DMS79 treated with DMSO at 0.1 percent for 48 hours (cell line): ENCODE results near the gene CRAMP1.

Source experiments
- DNase-seq: peaks from one replicate; lab custom pipeline; 2025; lab: John Stamatoyannopoulos, UW

Gene CRAMP1

DNA sequence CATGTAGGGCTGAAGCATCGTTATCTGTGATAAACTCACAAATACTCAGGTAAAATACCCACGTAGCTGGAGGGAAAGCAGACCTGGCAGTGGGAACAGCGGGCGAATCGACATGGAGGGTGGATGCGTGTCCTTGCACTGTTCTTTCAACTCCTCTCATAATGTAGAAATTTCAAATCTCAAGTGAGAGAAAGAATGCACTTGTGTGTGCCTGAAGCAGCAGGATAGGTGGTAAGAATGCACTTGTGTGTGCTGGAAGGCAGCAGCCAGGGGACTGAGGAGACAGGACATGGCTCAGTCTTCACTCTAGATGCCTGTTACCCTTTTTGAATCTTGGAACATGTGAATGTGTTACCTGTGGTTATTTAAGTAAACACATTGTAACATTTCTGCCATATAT is 10.7 kb upstream of the CRAMP1 start:
- DNase-seq, result no peak

GRCh38 chr16:1602285-1602684 is 9.9 kb upstream of the CRAMP1 start:
- DNase-seq, result no peak

GRCh38 chr16:1606774-1607173 is 5.4 kb upstream of the CRAMP1 start:
- DNase-seq, result no peak

- no peak for DNase-seq
These were observed 4.2 kb upstream of the CRAMP1 start for GRCh38 chr16:1607971-1608370.

GRCh38 chr16:1610071-1610898 is 1.9 kb upstream of the CRAMP1 start:
- DNase-seq, result peak; percentile 62

DNA sequence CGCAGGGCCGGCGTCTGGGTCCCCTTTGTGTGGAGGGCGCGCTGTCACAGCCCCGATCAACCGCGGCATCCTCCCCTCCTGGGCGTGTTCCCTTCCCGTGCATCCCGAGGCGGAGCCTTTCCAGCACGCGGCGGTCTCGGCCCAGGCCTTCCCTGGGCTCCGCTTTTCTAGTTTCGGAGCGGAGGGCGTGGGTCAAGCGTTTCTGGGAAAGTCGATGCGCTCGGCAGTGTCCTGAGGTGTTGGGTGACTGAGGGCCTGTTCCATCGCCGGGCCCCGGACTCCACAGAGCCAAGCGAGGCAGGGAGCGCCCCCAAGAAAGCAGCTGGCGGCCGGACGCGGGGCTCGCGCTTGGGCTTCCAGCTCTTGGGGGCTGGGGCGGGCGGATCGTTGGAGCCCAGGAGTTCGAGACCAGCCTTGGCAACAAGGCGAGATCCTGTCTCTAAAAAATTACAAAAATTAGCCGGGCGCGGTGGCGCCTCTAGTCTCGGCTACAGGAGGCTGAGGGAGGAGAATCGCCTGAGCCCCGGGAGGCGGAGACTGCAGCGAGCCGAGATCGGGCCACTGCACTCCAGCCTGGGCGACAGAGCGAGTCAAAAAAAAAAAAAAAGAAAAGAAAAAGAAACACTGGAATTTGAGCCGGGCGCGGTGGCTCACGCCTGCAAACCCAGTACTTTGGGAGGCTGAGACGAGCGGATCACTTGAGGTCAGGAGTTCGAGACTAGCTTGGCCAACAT is 1.1 kb upstream of the CRAMP1 start:
- no peak for DNase-seq

DNA sequence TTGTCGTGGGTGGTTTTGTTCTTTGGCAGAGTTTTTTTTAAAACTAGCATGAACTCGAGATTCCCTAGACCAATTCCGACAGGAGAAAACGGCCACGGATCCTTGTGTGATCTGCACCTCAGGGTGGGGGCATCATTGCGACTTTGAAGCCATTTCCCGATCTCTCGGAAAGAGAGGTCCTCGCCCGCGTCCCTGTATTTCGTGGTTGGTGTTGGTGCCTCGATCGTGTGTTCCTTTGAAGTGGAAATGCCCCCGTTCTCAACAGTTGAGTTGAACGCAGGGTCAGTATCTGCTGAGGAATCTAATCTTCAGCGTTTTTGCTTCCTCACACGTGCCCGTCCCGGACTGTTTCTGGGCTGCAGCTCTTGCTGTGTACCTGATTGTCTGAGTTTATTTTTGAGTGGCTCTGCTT is 1.1 kb downstream of the CRAMP1 start:
- DNase-seq, result no peak

- DNase-seq, result no peak
These were observed 1.7 kb downstream of the CRAMP1 start for GRCh38 chr16:1613728-1614455.

DNA sequence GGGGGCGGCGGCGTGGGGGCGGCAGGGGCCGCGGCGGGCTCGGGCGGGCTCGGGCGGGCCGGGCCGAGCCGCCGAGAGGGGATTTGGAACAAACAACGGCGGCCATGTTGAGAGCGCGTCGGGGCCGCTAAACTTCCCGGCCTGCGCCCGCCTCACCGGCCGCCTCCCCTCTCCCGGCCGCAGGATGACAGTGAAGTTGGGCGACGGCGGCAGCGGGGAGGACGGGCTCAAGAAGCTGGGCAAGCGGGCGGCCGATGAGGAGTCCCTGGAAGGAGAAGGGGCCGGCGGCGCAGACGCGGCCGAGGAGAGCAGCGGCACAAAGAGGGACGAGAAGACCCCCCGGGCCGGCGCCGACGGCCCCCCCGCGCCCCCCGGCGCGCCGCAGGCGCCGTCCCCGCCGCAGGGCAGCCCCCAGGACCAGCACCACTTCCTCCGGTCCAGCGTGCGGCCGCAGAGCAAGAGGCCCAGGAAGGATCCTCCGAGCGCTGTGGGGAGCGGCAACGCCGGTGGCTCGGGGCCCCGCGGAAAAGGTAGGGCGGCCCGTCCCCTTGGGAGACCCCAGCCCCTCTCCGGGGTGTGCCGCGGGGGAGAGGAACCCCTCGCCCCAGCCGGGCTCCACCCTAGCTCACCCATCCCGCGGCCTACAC is 2.4 kb downstream of the CRAMP1 start:
- no peak for DNase-seq

DNA sequence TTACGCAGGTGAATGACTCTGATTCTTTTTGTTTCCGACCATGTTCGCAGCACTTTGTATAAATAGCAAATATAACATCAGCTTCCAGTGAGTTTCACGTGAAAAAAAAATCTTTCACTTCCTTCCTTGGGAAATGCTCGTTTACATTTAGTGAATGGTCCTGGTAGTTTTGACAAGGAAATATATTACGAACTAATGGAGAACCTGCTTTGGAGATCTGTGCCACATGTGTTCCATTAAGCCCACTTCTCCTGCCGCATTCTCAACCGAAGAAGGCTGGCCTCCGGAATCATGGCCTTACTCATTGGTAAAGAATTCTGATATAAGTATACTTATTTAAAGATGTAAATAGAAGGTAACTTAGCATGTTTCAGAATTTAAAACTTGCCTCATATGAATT is 3.6 kb downstream of the CRAMP1 start:
- no peak for DNase-seq

DNA sequence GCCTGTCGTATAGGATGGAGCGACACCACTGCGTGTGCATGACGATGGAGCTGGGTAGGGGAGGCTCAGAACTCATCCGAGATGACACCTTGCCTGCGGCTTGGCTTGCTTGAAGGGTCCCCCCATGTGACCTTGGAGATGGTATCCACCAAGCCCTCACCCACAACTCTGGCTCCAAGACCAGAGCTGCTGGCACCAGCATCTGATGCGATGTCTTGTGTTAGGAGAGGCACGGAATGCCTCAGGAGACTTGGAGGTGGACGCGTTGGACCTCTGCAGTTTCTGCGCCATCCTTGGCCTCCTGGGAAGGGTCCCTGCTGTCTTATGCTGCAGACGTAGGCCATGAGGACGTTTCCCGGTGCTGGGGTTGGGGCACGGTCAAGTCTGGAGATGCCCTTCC is 7.8 kb downstream of the CRAMP1 start:
- DNase-seq, result no peak

DNA sequence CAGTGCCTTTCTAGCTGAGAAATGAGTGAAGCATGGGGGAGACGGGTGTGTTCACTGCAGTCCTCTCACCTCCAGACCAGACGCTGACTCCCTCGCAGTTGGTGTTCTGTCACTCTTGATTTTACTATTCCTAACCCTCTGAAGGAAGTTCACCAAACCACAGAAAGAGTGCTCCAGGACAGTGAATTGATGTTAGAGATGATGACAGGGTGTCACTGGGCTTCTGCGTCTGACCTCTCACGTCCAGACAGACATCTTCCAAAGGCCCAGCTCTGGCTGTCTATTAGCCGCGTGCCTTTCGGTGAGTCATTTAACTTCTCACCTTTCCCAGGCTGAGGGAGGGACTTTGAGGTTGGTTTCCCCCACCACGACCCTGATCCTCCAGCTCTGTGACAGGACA is 8.2 kb downstream of the CRAMP1 start:
- no peak for DNase-seq

DNA sequence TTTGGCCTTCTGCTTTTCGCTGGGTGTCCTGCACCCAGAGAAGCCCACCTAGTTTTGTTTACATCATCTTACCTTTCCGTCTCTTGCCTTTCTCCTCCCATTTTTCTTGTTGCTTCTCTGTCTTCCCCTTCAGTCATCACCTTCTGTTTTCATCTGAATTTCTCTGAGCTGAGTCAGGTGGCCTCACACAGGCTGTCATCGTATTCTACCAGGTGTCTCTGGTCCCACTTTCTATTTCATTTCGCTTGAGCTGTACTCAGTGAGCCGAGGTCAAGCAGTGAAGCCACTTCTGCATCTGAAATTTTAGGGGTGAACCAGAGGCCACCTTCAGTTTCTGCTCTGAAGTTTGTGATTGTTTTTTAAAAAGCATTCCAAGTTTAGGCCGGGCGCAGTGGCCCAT is 9.7 kb downstream of the CRAMP1 start:
- no peak for DNase-seq

GRCh38 chr16:1626327-1626726 is 14.2 kb downstream of the CRAMP1 start:
- DNase-seq, result no peak

GRCh38 chr16:1626776-1627175 is 14.6 kb downstream of the CRAMP1 start:
- DNase-seq, result no peak

GRCh38 chr16:1630450-1631213 is 18.5 kb downstream of the CRAMP1 start:
- DNase-seq, result no peak

DNA sequence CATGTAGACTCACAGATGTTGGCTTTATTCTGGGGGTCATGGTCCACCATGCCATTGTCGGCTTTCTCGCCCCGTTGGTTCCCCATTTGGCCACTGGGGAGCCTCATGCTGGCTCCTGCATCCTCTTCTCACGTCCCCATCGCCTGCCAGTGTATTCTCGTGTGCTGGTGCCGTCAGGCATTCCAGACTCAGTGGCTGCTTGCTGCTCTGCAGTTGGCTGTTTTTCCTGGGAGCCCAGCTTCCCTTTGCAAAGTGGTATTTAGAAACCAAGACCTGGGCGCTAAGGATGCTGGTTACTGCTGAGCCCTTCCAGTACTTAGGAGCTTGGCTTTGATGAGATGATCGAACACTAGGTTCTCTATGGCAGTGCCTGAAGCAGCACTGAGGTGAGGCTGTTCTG is 19.1 kb downstream of the CRAMP1 start:
- DNase-seq, result no peak

GRCh38 chr16:1631931-1632637 is 19.9 kb downstream of the CRAMP1 start:
- DNase-seq, result no peak

DNA sequence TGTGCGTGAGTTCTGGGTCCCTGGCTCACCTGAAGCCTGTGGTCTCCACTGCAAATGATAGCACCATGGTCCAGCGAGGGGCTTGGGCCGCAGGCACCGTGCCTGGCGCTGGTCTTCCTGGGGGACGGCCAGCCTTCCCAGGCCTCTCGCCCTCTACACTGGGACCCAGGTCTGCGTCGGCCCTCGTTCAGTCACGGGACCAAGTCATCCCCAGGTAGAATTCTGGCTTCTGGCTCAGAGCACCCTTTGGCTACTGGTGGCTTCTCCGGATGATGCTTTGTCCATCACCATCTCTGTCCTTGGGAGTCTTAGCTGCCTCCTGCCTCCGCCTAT is 20.4 kb downstream of the CRAMP1 start:
- no peak for DNase-seq

DNA sequence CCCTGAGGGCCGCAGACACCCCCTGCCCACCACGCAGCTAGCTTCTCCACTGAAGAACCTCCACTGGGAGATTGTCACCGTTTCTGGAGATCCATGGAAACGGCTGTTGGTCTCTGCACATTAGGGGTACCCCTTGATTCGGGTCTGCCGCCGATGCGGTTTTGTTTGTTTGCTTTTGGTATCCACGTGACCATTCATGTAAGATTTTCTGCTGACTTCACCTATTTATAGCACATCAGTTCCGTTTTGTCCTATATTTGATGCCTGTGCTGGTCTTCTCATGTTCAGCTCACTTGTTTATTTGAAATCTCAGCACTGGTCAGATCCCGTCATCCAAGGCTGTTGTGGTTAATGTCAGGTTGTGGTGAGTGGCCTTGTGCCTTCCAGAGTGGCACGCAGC is 21.1 kb downstream of the CRAMP1 start:
- no peak for DNase-seq

DNA sequence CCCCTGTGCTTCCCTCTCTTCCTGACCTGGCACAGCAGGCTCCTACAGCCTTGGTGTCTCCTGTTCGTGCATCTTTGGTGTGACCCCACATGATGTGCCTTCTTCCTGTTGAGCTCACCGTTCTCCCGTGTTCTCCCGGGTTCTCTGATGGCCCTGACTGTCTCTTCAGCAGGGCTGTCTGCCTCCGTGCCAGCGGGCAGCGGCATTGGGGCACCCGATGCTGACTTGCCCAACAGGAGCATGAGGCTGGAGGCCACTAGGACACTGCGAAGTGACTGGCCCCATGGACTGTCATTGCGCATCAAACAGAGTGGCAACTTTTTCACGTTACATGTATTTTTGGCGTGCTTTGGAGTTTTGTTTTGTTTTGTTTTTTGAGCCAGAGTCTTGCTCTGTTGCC is 22.4 kb downstream of the CRAMP1 start:
- no peak for DNase-seq
